Choroid plexus epithelial cell (primary cell): Measurements from ENCODE around the gene UBE2L6.

Source experiments
- DNase-seq: peaks from one replicate; pipeline ENCODE4 v3.0.0-alpha.2; 2010; ENCODE audit warnings: low read depth
- H3K4me3 ChIP-seq: 2 replicates; pipeline ENCODE4 v1.5.1; 2011; ENCODE audit warnings: low read depth, mild to moderate bottlenecking, control low read depth, low read length, moderate library complexity
- TF ChIP-seq, protein P1 (sequence below): conservative IDR thresholded peaks from 2 replicates; pipeline ENCODE4 v1.5.1; 2011; ENCODE audit warnings: low read depth, mild to moderate bottlenecking, control low read depth, inconsistent platforms, low read length, moderate library complexity

Gene UBE2L6

DNA sequence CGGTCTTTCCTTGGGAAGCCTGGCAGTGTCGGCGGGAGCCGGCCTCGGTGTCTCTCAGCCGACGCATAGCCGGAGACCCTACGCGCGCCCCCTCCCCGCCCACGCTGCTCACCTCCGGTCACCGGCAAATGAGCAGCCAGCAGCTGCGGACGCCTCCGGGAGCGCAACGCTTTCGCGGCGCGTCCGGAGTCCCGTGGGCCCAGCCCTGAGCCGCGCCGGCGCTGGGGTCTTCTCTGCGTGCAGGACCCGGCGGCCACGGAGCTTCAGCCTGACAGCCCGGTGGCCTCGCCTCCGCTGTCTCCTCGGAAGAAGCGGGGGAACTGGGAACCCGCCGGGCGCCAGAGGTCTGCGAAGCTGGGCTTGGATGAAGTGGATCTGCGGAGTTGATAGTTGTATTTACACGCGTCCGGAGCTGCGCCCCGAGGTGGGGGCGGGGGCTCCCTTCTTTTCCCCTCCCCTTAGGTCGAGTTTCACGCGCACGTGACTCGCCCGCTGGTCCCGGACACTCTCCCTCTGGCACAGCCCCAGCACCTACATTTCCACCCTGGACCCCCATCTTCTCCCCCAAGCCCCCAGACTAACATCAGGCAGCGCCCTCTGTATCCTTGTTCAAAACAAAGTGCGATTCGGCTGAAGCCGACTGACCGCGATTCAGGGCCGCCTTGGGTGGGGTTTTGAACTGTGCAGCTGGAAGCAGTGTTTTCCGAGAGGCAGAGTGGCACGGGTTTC, 52.0 kb downstream of the UBE2L6 start, which contains the start of gene SLC43A1:
TSS of gene SLC43A1 (minus strand) at position 371 of the 729 bp plus-strand sequence. CDS start 1,591 bp downstream, outside the sequence.
- TF ChIP-seq, protein P1, sequence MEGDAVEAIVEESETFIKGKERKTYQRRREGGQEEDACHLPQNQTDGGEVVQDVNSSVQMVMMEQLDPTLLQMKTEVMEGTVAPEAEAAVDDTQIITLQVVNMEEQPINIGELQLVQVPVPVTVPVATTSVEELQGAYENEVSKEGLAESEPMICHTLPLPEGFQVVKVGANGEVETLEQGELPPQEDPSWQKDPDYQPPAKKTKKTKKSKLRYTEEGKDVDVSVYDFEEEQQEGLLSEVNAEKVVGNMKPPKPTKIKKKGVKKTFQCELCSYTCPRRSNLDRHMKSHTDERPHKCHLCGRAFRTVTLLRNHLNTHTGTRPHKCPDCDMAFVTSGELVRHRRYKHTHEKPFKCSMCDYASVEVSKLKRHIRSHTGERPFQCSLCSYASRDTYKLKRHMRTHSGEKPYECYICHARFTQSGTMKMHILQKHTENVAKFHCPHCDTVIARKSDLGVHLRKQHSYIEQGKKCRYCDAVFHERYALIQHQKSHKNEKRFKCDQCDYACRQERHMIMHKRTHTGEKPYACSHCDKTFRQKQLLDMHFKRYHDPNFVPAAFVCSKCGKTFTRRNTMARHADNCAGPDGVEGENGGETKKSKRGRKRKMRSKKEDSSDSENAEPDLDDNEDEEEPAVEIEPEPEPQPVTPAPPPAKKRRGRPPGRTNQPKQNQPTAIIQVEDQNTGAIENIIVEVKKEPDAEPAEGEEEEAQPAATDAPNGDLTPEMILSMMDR: peak; percentile 27
- peak; percentile 67 for DNase-seq
- peak within 1 kb of the TSS; percentile 77 for H3K4me3 ChIP-seq

DNA sequence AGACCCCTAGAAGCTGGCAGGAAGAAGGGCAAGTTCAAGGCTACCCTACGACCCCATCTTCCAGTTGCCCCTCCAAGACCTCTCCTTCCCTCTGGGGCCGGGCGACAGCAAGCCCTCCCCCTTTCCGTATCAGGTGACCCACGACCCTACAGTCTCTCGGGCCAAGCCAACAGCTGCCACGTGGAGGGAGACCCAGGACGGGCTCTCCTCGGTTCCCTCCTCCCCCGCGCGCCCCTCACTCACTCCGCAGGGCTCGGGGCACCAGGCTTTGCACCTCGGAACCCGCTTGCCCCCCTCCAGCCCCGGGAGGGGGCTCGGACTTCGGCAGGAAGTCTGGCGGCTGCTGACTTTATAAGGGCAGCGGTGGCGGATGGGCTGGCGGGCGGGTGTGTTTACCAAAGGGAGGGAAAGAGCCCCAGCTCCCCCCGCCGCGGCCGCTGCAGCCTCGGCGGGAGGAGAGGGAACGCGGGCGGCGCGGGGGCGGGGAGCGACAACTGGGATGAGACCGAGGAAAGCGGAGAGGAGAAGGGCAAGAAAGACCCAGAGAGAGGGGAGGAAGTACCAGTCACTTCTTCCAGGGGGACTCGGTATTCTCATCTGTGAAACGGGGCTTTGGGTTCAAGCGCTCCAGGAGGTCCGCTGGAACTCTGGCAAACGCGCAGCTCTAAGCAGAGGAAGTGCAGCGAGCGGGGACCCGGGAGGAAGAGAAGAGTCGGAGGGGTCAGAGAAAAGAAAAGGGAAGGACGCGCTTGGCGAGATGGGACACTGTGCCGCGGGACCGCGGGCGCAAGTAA, 52.7 kb downstream of the UBE2L6 start:
- DNase-seq: no peak
- peak overlapping the region; percentile 77 for H3K4me3 ChIP-seq
- TF ChIP-seq, protein P1: no peak

DNA sequence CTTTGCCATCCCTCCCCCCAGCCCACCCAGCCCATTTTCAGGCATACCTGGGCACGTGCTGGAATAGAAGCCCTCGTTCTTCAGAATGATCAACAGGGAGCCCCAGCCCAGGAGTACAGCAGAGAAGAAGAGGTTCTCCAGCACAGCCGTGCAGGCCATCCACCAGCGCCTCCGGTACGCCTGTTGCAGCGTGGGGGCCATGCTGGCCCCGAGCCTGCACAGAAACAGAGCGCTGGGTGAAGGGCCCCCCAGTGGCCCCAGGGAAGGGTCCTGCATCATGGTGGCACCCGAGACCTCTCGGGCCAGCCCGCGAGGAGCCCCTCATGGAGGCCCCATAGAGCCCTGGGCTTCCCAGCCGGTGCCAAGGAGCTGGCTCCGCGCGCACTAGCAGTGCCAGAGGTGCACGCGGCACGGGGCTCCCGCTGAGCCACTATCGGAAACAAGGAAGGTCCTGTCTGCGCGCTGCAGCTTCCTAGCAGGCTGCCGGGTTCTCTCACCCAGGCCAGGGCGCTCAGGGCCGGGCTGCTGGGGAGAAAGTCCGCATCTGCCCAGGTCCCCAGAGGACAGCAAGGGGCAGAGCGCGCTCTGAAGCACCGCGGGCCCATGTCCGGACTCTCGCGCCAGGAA, 53.4 kb downstream of the UBE2L6 start:
- TF ChIP-seq, protein P1: no peak
- no peak for DNase-seq
- peak overlapping the region; percentile 77 for H3K4me3 ChIP-seq

DNA sequence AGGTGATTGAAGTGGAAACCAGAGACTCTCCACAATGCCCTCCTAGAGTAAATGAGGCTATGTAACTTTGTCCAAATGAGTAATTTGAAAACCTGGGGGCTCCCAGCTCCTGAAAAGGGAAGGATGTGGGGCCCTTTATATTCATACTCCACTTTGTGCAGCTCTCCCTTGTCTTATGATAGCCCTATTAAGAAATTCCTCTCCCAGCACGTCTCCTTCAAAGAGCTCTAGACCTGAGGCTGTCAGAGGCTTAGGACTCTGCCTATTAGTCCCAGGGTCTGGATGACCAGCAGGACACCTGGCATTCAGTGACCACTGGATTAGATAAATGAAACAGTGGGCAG, 54.0 kb downstream of the UBE2L6 start:
- no peak for DNase-seq
- no peak overlapping the region for H3K4me3 ChIP-seq
- TF ChIP-seq, protein P1: no peak

DNA sequence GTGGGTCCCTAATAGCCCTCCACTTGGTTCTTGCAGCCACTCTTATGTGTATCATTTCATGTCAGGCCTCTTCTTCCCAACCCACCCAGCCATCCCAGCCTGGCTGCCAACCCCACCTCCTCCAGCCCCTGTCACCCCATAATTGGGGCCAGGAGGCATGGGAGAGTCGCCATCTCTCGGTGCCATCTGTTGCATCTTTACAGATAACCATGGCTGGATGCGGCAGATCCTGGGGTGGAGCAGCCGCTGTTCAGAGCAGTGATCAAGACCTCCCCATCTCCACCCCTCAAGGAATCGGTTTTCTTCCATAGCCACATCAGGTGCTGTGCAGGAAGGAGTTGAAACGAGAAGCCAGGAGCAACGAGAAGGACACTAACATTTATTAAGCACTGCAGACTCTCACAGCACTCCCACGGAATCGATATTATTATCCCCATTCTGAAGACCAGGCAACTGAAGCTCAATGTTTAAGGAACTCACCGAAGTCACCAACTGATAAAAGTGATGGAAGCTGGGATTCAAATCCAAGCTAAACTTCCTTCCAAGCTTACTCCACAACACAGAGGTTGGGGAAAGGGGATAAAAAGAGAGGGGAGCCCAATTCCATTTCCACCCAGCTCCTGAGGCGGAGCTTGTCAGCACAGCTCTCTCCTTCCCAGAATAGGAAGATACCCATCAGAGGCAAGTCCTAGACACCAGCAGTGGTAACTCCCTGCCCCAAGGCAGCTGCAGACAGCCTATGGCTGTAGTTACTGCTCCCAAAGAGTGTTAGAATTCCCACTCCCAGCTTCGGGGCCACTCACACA, 54.6 kb downstream of the UBE2L6 start:
- no peak for DNase-seq
- no peak overlapping the region for H3K4me3 ChIP-seq
- TF ChIP-seq, protein P1: no peak

DNA sequence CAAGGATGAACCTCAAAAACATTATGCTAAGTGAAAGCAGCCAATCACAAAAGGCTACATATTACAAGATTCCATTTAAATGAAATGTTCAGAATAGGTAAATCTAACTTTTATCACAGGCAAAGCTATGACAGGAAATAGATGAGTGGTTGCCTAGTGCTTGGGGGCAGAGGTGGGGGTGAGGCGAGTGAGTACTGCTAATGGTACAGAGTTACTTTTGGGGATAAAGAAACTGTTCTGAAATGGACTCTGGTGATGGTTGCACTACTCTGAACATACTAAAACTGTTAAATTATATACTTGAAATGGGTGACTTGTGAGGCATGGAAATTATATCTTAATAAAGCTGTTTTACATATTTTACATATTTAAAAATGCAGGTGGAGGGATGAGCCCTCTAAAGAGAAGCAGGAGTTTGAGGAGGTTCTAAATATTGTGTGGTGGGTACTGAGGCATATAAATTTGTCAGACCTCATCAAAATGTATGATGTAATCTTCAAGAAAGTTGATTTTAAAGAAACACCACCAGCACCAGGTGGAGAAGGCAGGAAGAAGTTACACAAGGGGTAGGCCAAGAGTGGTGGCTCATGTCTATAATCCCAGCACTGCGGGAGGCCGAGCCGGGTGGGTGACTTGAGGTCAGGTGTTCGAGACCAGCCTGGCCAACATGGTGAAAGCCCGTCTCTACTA, 55.6 kb downstream of the UBE2L6 start:
- TF ChIP-seq, protein P1: no peak
- no peak overlapping the region for H3K4me3 ChIP-seq
- no peak for DNase-seq
